NCI-H1048 (cell line): ENCODE results near the gene RNF175.
"Not testable (repeated sequence)": the region's sequence is repeated elsewhere in the genome, so short reads cannot be mapped to it uniquely, and the experiment has no call there.

ENCODE experiments used
- DNase-seq: peaks from one replicate; lab custom pipeline; 2025; lab: John Stamatoyannopoulos, UW

RNF175 gene

DNA sequence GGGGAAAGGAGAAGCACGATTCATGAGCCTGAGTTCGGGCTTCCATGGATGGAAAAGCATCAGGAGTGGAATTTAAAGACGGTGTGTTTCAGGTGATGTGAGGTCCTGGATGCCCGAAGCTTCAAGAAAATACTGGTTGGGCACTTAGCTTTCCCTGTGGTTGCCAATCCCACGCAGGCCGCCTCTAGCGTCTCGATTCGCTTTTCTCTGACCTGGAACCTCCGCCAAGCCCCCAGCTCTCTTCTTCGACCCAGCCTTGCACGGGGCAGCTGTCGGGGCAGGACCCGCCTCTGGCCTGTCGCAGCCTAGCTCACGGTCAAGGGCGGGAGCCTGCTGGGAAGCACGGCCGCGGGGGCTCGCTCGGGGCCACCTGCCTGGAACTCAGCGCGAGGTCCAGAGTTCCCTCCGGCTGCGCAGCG lies 76.1 kb downstream of the RNF175 start:
- no peak for DNase-seq

DNA sequence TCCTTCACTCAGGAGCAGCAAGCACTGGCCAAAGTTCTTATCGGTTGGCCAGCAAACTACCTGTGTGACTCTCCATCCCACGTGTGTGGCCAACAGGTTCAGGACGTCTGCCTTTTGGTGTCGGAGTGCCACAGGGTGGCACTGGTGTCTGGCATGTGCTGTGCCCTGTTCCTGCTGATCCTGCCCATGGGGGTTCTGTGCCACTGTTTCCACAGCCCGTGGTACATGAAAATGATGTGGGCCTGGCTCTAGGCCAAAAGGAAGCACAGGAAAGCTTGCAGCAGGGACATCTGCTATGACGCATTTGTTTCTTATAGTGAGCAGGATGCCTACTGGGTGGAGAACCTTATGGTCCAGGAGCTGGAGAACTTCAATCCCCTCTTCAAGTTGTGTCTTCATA lies 80.3 kb downstream of the RNF175 start:
- no peak for DNase-seq

DNA sequence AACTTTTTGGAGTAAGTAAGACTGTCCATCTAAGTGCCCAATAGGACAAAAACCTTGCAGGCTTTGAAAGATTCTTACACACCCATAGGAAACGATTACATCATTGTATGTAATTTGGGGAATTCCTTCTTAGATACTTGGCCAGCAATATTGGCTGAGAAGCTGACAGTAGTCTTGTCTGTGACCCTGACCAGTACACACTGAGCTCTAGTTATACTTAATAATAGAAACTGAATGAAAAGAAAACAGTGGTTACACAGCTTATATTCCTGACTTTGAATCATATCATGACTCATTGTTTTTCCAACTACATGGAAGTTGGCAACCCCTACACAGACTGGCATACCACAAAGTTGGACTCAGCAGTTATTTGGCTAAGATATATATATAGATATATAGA lies 82.8 kb downstream of the RNF175 start:
- no peak for DNase-seq

DNA sequence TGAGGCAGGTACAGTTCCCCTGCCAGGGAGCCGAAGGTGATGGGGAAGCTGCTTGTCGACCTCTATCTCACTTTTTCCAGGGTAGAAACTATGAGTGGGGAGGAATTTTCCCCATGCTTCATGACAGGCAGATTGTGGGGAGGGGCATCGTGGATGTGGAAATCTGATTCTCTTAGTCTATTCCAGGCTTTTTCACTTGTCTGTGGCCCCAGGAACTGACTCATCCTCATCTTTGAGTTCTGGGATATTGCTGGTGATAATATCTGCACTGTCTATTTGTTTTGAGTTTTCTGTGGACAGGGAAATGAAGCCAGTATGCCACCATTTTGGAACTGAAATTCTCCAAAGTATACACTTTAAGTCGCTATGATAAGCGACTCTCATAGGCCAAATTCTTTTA lies 83.3 kb downstream of the RNF175 start:
- DNase-seq = no peak

DNA sequence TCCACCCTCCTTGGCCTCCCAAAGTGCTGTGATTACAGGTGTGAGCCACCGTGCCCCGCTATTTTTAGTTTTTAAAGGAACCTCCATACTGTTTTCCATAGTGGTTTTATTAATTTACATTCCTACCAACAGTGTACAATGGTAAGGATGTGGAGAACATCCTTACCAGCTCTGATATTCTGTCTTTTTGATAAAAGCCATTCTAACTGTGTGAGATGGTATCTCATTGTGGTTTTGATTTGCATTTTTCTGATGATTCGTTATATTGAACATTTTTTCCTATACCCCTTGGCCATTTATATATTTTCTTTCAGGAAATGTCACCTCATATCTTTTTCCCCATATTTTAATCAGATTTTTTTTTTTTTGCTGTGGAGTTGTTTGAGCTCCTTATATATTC lies 90.0 kb downstream of the RNF175 start:
- DNase-seq = no peak

DNA sequence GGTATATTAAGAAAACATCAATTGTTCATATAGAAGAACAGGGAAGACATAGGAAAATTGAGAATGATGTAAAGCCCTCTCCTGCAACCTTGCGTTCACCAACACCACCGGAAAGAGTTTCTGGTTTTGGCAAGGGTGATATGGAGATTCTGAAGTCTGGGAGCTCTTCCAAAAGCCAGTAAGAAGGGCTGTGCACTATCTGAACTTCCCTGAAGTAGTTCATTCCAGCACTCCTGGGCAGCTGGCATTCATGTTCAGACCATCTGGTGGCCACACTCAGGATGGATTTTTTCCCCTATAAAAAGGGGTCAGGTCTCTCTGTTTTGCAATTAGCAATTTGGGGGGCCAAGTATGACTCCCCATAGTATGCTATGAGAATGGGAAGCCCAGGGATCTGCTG lies 91.2 kb downstream of the RNF175 start:
- DNase-seq = no peak

DNA sequence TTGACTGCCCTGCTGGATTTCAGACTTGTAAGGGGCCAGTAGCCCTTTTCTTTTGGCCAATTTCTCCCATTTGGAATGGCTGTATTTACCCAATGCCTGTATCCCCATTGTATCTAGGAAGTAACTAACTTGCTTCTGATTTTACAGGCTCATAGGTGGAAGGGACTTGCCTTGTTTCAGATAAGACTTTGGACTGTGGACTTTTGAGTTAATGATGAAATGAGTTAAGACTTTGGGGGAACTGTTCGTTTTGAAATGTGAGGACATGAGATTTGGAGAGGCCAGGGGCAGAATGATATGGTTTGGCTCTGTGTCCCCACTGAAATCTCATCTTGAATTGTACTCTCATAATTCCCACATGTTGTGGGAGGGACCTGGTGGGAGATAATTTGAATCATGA lies 93.3 kb downstream of the RNF175 start:
- not testable (repeated sequence) for DNase-seq

DNA sequence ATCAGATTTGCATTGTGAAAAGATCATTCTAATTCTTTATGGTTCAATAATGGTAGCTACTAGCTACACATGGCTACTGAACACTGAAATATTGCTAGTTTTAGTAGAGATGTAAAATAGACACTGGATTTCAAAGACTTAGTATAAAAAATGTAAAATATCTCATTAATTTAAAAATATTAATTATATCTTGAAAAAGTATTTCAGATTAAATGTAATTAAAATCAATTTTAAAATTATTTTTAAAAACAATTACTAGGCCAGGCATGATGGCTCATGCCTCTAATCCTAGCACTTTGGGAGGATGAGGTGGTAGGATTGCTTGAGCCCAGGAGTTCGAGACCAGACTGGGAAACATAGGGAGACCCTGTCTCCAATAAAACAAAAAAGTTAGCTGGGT lies 96.2 kb downstream of the RNF175 start:
- no peak for DNase-seq

DNA sequence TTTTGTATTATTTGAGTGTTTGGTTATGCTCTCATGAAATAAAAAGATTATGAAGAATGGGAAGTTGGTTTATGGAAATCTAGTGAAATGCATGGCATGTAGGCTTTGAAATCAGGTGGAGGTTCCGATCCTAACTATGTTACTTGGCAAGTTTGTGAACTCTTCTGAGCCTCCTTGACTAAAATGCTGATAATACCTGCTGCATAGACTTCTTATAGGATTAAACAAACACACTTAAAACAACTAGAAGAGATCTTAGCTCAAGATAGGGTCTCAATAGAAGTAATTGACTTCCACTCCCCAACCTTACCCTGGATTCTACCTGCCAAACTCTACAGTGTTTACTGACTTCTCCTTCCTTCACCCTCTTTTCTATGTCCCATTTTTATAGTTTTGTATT lies 97.9 kb downstream of the RNF175 start:
- no peak for DNase-seq

DNA sequence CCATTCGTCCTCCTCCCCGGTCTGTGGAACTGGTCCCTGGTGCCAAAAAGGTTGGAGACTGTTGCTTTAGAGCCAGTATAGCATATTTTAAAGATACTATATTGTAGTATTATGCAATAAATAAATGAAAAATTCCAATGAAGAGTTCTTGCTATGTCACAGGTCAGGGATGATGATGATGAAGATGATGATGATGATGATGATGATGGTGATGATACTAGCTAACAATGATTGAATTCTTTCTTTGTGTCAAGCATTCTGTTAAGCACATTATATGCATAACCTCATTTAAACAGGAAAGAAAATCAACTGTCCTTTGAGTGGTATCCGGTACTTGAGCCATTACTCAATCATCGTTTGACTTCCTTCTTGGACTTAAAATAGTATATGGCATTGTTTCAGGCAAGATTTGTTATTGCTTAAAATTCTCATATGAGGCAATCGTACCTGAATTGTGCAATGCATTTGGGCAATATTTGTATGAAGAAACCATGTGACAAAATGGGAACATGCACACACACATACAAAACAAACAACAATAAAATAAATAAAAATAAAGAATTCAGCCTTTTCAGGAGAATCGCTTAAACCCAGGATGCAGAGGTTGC lies 98.5 kb downstream of the RNF175 start:
- no peak for DNase-seq
